Stimulated activated naive CD4-positive, alpha-beta T cell (primary cell): ENCODE results near the gene GP1BB.

ENCODE experiments used
- DNase-seq, 6 experiments: peaks; one replicate each; lab custom pipeline; 2025; lab: John Stamatoyannopoulos, UW

The GP1BB gene

GRCh38 chr22:19727310-19728150 lies 4.2 kb downstream of the GP1BB start:
- DNase-seq: no peak

- no peak for DNase-seq
Observed at GRCh38 chr22:19728271-19728670, 4.9 kb downstream of the GP1BB start.

- no peak for DNase-seq
Observed at GRCh38 chr22:19728836-19729235, 5.5 kb downstream of the GP1BB start.

GRCh38 chr22:19729507-19729906 lies 6.2 kb downstream of the GP1BB start:
- no peak for DNase-seq

- no peak for DNase-seq
Observed at GRCh38 chr22:19730198-19730597, 6.9 kb downstream of the GP1BB start.

- DNase-seq: peak; percentile 50 to 88 (median 80)
Observed at GRCh38 chr22:19730655-19731360, 7.5 kb downstream of the GP1BB start.

- DNase-seq: no peak
Observed at GRCh38 chr22:19731361-19732135, 8.2 kb downstream of the GP1BB start.

GRCh38 chr22:19732403-19733113 lies 9.2 kb downstream of the GP1BB start:
- no peak for DNase-seq

- no peak for DNase-seq
Observed at GRCh38 chr22:19733755-19734154, 10.4 kb downstream of the GP1BB start.

- no peak for DNase-seq
Observed at GRCh38 chr22:19734163-19734562, 10.8 kb downstream of the GP1BB start.

- no peak for DNase-seq
Observed at GRCh38 chr22:19734837-19735382, 11.6 kb downstream of the GP1BB start.

GRCh38 chr22:19735665-19736510 lies 12.5 kb downstream of the GP1BB start:
- DNase-seq: no peak

GRCh38 chr22:19737846-19738663 lies 14.7 kb downstream of the GP1BB start:
- no peak for DNase-seq

GRCh38 chr22:19738664-19739447 lies 15.5 kb downstream of the GP1BB start:
- no peak for DNase-seq

- DNase-seq: no peak
Observed at GRCh38 chr22:19739448-19739895, 16.1 kb downstream of the GP1BB start.

GRCh38 chr22:19739911-19740449 lies 16.6 kb downstream of the GP1BB start:
- no peak for DNase-seq

GRCh38 chr22:19740586-19740985 lies 17.2 kb downstream of the GP1BB start:
- no peak for DNase-seq

GRCh38 chr22:19741053-19741452 lies 17.7 kb downstream of the GP1BB start:
- DNase-seq: no peak
